H1 (cell line): Measurements from ENCODE around the gene VAPA. TPM values are rescaled to one million over a fixed set of nuclear protein-coding genes. Genes with fewer than 3 reads are reported as not detected.

ENCODE experiments used
- CTCF ChIA-PET: fragments of 300-600 bp; sonication (Branson Sonifier 250); formaldehyde crosslinking; loops from one replicate; lab custom pipeline; 2021; ENCODE audit not compliant: partially characterized antibody; lab: Charles Lee
- POLR2A ChIA-PET: fragments of 300-600 bp; sonication (Branson Sonifier 250); formaldehyde crosslinking; loops from one replicate; lab custom pipeline; 2021; ENCODE audit warnings: inconsistent platforms; ENCODE audit not compliant: partially characterized antibody; lab: Charles Lee
- DNase-seq, 2 experiments: peaks; one replicate each; pipeline versions ENCODE4 v3.0.0 to v3.0.0-alpha.2; 2010 to 2022; ENCODE audit warnings: low spot score in 2 of 2, low read depth in 1 of 2, mixed read lengths in 1 of 2
- FAIRE-seq: peaks from 2 replicates; lab custom pipeline; 2011; peaks lifted over from hg19 to GRCh38; lab: Jason Lieb, UNC
- H2AFZ ChIP-seq: 2 replicates; pipeline ENCODE4 v1.8.1; 2012; ENCODE audit warnings: low read length, inconsistent platforms
- H2AK5ac ChIP-seq: 2 replicates; pipeline ENCODE4 v1.6.1; 2013; ENCODE audit warnings: low read depth, low read length
- H2BK120ac ChIP-seq: replicated peaks from 2 replicates; pipeline ENCODE3; 2013; ENCODE audit warnings: low read depth, low read length, inconsistent platforms
- H2BK12ac ChIP-seq: 2 replicates; pipeline ENCODE4 v1.6.1; 2013; ENCODE audit warnings: low read depth, low read length
- H2BK15ac ChIP-seq: 2 replicates; pipeline ENCODE4 v1.6.1; 2013; ENCODE audit warnings: low read length
- H2BK20ac ChIP-seq: 2 replicates; pipeline ENCODE4 v1.6.1; 2013; ENCODE audit warnings: low read length
- H2BK5ac ChIP-seq: 2 replicates; pipeline ENCODE4 v1.6.1; 2013; ENCODE audit warnings: low read depth, low read length
- H3K14ac ChIP-seq: 2 replicates; pipeline ENCODE4 v1.6.1; 2013; ENCODE audit warnings: inconsistent platforms; ENCODE audit not compliant: insufficient read length
- H3K18ac ChIP-seq: 2 replicates; pipeline ENCODE4 v1.6.1; 2013; ENCODE audit warnings: low read length; ENCODE audit errors: extremely low read depth
- H3K23ac ChIP-seq: 2 replicates; pipeline ENCODE4 v1.6.1; 2013; ENCODE audit warnings: inconsistent platforms; ENCODE audit not compliant: insufficient read length
- H3K23me2 ChIP-seq: 2 replicates; pipeline ENCODE4 v1.6.1; 2013; ENCODE audit warnings: low read depth, low read length
- H3K27ac ChIP-seq: 2 replicates; pipeline ENCODE4 v1.6.1; 2011; ENCODE audit warnings: low read depth, low read length, inconsistent platforms
- H3K27me3 ChIP-seq, 4 experiments: replicated peaks in 1 of 4; 1 replicate in 1 of 4; 2 replicates in 3 of 4; pipeline versions ENCODE4 v1.6.1 to v1.8.1; 2011 to 2013; ENCODE audit warnings: low read length in 3 of 4, mild to moderate bottlenecking in 3 of 4, inconsistent platforms in 2 of 4, mixed read lengths in 2 of 4, moderate library complexity in 1 of 4; ENCODE audit not compliant: control insufficient read depth in 3 of 4, insufficient read depth in 3 of 4; ENCODE audit errors: extremely low read depth in 1 of 4
- H3K36me3 ChIP-seq, 4 experiments: 2 replicates each; pipeline versions ENCODE4 v1.6.1 to v1.8.1; 2011 to 2013; ENCODE audit warnings: mild to moderate bottlenecking in 4 of 4, low read length in 3 of 4, moderate library complexity in 2 of 4, control low read depth in 1 of 4, inconsistent platforms in 1 of 4; ENCODE audit not compliant: insufficient read depth in 4 of 4, control insufficient read depth in 2 of 4
- H3K4ac ChIP-seq: replicated peaks from 2 replicates; pipeline ENCODE3; 2013; ENCODE audit warnings: low read length, low read depth, mixed read lengths, inconsistent platforms; ENCODE audit not compliant: insufficient read length
- H3K4me1 ChIP-seq, 4 experiments: replicated peaks in 1 of 4; 1 replicate in 1 of 4; 2 replicates in 3 of 4; pipeline versions ENCODE4 v1.6.1 to v1.8.1; 2011 to 2013; ENCODE audit warnings: low read length in 3 of 4, inconsistent platforms in 2 of 4, mixed read lengths in 1 of 4; ENCODE audit not compliant: insufficient read depth in 4 of 4, control insufficient read depth in 3 of 4
- H3K4me2 ChIP-seq, 2 experiments: 2 replicates each; pipeline versions ENCODE4 v1.6.1 to v1.8.1; 2011 to 2013; ENCODE audit warnings: low read depth in 2 of 2, low read length in 2 of 2, control low read depth in 1 of 2, inconsistent platforms in 1 of 2, mild to moderate bottlenecking in 1 of 2; ENCODE audit not compliant: insufficient read depth in 1 of 2
- H3K4me3 ChIP-seq, 4 experiments: fragments of 200-600, 300-600 bp in 1 of 4; sonication (generic), shearing (Covaris generic), sonication (Bioruptor Twin) in 1 of 4; 2 replicates each; pipeline versions ENCODE4 v1.5.1 to v1.8.1; 2011 to 2016; ENCODE audit warnings: low read length in 4 of 4, low read depth in 3 of 4, control low read depth in 2 of 4, inconsistent platforms in 2 of 4, mild to moderate bottlenecking in 2 of 4, mixed read lengths in 1 of 4, moderate library complexity in 1 of 4; ENCODE audit not compliant: insufficient read depth in 2 of 4; ENCODE audit errors: extremely low read depth in 1 of 4
- H3K56ac ChIP-seq: replicated peaks from 2 replicates; pipeline ENCODE3; 2013; ENCODE audit warnings: low read depth, mild to moderate bottlenecking, mixed read lengths, low read length, inconsistent platforms; ENCODE audit not compliant: insufficient read length
- H3K79me1 ChIP-seq: 2 replicates; pipeline ENCODE4 v1.6.1; 2013; ENCODE audit warnings: low read depth, low read length, control low read depth
- H3K79me2 ChIP-seq, 2 experiments: 2 replicates each; pipeline versions ENCODE4 v1.6.1 to v1.8.1; 2012 to 2013; ENCODE audit warnings: low read length in 2 of 2, mild to moderate bottlenecking in 2 of 2, inconsistent platforms in 1 of 2; ENCODE audit not compliant: insufficient read depth in 2 of 2, control insufficient read depth in 1 of 2
- H3K9ac ChIP-seq, 4 experiments: replicated peaks in 1 of 4; 1 replicate in 1 of 4; 2 replicates in 3 of 4; pipeline versions ENCODE4 v1.6.1 to v1.8.1; 2011 to 2013; ENCODE audit warnings: low read depth in 3 of 4, low read length in 3 of 4, control low read depth in 2 of 4, mild to moderate bottlenecking in 2 of 4, moderate library complexity in 2 of 4, inconsistent platforms in 1 of 4; ENCODE audit errors: extremely low read depth in 1 of 4
- H3K9me3 ChIP-seq, 2 experiments: 2 replicates each; pipeline versions ENCODE4 v1.6.1 to v1.8.1; 2012 to 2013; ENCODE audit warnings: mild to moderate bottlenecking in 2 of 2, moderate library complexity in 2 of 2, control low read depth in 1 of 2, inconsistent platforms in 1 of 2, low read depth in 1 of 2, low read length in 1 of 2, mixed read lengths in 1 of 2; ENCODE audit not compliant: insufficient read depth in 2 of 2
- H4K20me1 ChIP-seq, 2 experiments: replicated peaks in 1 of 2; 2 replicates each; pipeline versions ENCODE3 to v1.8.1; 2011 to 2013; ENCODE audit warnings: inconsistent platforms in 2 of 2, low read length in 2 of 2, mild to moderate bottlenecking in 1 of 2; ENCODE audit not compliant: insufficient read depth in 2 of 2, control insufficient read depth in 1 of 2
- H4K5ac ChIP-seq: 2 replicates; pipeline ENCODE4 v1.6.1; 2013; ENCODE audit warnings: low read length, low read depth, mixed read lengths, inconsistent platforms; ENCODE audit not compliant: insufficient read length
- H4K8ac ChIP-seq: 2 replicates; pipeline ENCODE4 v1.8.0; 2013; ENCODE audit warnings: mild to moderate bottlenecking, moderate library complexity, low read length, inconsistent platforms; ENCODE audit not compliant: insufficient read depth; ENCODE audit errors: extremely low read depth
- H4K91ac ChIP-seq: replicated peaks from 2 replicates; pipeline ENCODE3; 2013; ENCODE audit warnings: low read length, mixed read lengths, inconsistent platforms; ENCODE audit not compliant: insufficient read length
- JUN ChIP-seq: IDR thresholded peaks from 2 replicates; pipeline ENCODE4 v1.6.1; 2011; ENCODE audit warnings: low read depth, mild to moderate bottlenecking, improper control_type of control experiment, low read length
- WGBS, 2 experiments: shearing (Covaris generic) in 1 of 2; methylation state at CpG; one replicate each; pipeline versions ENCODE4 v1.1.6 to v1.1.7; 2013 to 2015; ENCODE audit warnings: low lambda C conversion rate in 2 of 2, mixed read lengths in 2 of 2, inconsistent platforms in 1 of 2, low coverage in 1 of 2, missing lambda C conversion rate in 1 of 2; ENCODE audit not compliant: insufficient replicate concordance in 2 of 2, insufficient coverage in 1 of 2, insufficient read length in 1 of 2; ENCODE audit errors: extremely low coverage in 1 of 2, missing lambda C conversion rate in 1 of 2; 5-methylcytosine and 5-hydroxymethylcytosine counted together
- polyA plus RNA-seq, 7 experiments: library from polyadenylated mRNA; depleted of rRNA in 3 of 7; stranded (reverse) in 5 of 7; unstranded in 2 of 7; fragments of >200 nt in 5 of 7; fragments of 200-250 nt in 2 of 7; gene quantifications; 1 replicate in 5 of 7; 2 replicates in 1 of 7; 4 replicates in 1 of 7; pipeline versions ENCODE4 v1.2.1 to v1.2.3, GENCODE V29; 2011 to 2013; ENCODE audit warnings: missing spikeins in 2 of 7, mixed read lengths in 2 of 7
- total RNA-seq: library from RNA; stranded (reverse); fragmentation: NEBNext Ultra II Directional; extraction: Animal tissue kit (Norgen Biotek cat#: 25700); gene quantifications from 2 replicates; pipeline ENCODE4 v1.2.1, GENCODE V29; 2021

Gene VAPA
- total and polyA plus RNA-seq, 2 of the 8 experiments (the other 6 are each of a cell fraction or from before 2014, with no cell fraction given), result 79.7 to 130 TPM

DNA sequence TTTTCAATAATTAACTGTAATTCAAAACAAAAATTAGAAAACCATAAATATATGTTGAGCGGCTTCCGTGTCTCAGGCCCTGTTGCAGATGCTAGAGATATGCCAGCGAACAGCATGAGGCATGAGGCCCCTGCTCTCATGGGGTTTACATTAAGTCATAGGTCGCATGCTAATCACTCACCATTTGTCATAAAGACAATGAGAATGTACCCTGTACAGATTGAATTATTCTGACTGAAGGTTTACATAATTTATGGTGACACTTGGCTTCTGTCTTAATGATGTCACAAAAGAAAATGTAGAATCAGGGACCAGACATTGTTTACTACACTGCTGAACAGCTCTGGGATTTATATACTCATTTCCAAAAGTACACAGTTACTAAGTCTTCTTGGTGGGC lies 5.9 kb upstream of the VAPA start:
- Histone ChIP-seq H3K56ac (no peak overlapping the region), H2BK15ac (no peak overlapping the region), H3K23ac (no peak overlapping the region), H3K23me2 (no peaks in the 10 kb centered on the region), H3K4me3 (no peak overlapping the region), H3K79me1 (no peaks in the 10 kb centered on the region), H4K8ac (no peak overlapping the region), H2BK5ac (no peak overlapping the region), H2BK12ac (no peak overlapping the region), H3K4me1 (peaks cover 0 to 2% (median 0%) of the 10 kb centered on the region in 4 experiments; a peak in 2 of 7 replicates), H3K4me2 (no peak overlapping the region), H3K9me3 (no peaks in the 10 kb centered on the region), H3K18ac (no peak overlapping the region), H3K9ac (no peak overlapping the region), H3K36me3 (no peaks in the 10 kb centered on the region), H3K27me3 (no peaks in the 10 kb centered on the region), H3K14ac (no peak overlapping the region), H4K5ac (no peak overlapping the region), H4K91ac (no peak overlapping the region), H3K79me2 (no peaks in the 10 kb centered on the region), H2BK20ac (no peak overlapping the region)
- no peak for DNase-seq
- ChIA-PET POLR2A (no interaction called here), CTCF (no interaction called here)
- WGBS, 2 experiments, result 87% methylated on average over 4 of the region's 4 CpGs; no CpG with 5 or more reads in 1 of the 2 experiments
- TF ChIP-seq JUN, result no peak
- TF ChIP-seq, all 59 proteins: peak for 0
- H4K20me1 ChIP-seq, result no peaks in the 10 kb centered on the region
- no peak for FAIRE-seq
- H2AK5ac ChIP-seq, result no peak overlapping the region
- no peak overlapping the region for H2AFZ ChIP-seq
- no peak overlapping the region for H3K27ac ChIP-seq
- H3K4ac ChIP-seq, result no peak overlapping the region
- H2BK120ac ChIP-seq, result no peak overlapping the region
